Measurements from ENCODE around the gene FAAH.

DNA sequence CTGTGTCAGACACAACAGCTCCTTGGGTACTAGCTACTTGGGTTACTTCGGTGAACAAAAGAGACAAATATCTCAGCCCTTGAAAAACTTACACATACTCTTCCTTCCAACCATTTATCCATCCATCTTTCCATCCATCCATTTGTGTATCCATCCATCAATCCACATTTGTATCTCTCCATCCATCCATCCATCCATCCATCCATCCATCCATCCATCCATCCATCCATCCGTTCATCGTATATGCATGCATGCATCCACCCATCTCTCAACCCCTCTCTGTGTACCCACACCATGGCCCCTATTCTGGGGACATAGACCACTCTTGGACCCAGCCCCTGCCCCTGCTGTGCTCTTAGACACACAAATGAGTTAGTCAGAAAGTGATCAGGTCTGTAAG lies 40.2 kb downstream of the FAAH start:
- TF ChIP-seq, protein P1, sequence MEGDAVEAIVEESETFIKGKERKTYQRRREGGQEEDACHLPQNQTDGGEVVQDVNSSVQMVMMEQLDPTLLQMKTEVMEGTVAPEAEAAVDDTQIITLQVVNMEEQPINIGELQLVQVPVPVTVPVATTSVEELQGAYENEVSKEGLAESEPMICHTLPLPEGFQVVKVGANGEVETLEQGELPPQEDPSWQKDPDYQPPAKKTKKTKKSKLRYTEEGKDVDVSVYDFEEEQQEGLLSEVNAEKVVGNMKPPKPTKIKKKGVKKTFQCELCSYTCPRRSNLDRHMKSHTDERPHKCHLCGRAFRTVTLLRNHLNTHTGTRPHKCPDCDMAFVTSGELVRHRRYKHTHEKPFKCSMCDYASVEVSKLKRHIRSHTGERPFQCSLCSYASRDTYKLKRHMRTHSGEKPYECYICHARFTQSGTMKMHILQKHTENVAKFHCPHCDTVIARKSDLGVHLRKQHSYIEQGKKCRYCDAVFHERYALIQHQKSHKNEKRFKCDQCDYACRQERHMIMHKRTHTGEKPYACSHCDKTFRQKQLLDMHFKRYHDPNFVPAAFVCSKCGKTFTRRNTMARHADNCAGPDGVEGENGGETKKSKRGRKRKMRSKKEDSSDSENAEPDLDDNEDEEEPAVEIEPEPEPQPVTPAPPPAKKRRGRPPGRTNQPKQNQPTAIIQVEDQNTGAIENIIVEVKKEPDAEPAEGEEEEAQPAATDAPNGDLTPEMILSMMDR (conservative IDR thresholded peaks at IDR 0.05; ENCODE audit: low read depth, low read length) = no peak
- TF ChIP-seq EZH2 (IDR thresholded peaks at IDR 0.05; ENCODE audit: low read length, unreplicated experiment) = no peak
